H9 (cell line): ENCODE measurements around the gene PRR14. TPM values are rescaled to one million over a fixed set of nuclear protein-coding genes. Genes with fewer than 3 reads are reported as not detected.

ENCODE experiments used
- DNase-seq: peaks from one replicate; pipeline ENCODE4 v3.0.0-alpha.2; 2017
- H2AFZ ChIP-seq: one replicate; pipeline ENCODE4 v1.6.1; 2013; ENCODE audit warnings: mild to moderate bottlenecking, low read length, control low read depth, moderate library complexity
- H2AK5ac ChIP-seq: 2 replicates; pipeline ENCODE4 v1.6.1; 2013; ENCODE audit warnings: low read length, control low read depth, mixed read lengths; ENCODE audit not compliant: insufficient read length
- H2BK120ac ChIP-seq: one replicate; pipeline ENCODE4 v1.6.1; 2013; ENCODE audit warnings: low read depth, mild to moderate bottlenecking, low read length, control low read depth, inconsistent platforms; ENCODE audit not compliant: poor library complexity, severe bottlenecking
- H2BK12ac ChIP-seq: 2 replicates; pipeline ENCODE4 v1.6.1; 2013; ENCODE audit warnings: low read length, control low read depth, mixed read lengths, low read depth; ENCODE audit not compliant: insufficient read length
- H2BK15ac ChIP-seq: 2 replicates; pipeline ENCODE4 v1.6.1; 2013; ENCODE audit warnings: low read depth, low read length, control low read depth
- H2BK20ac ChIP-seq: one replicate; pipeline ENCODE4 v1.6.1; 2013; ENCODE audit warnings: low read depth, mild to moderate bottlenecking, low read length, control low read depth, inconsistent platforms; ENCODE audit not compliant: poor library complexity, severe bottlenecking
- H2BK5ac ChIP-seq: 2 replicates; pipeline ENCODE4 v1.6.1; 2013; ENCODE audit warnings: low read length, control low read depth, mixed read lengths; ENCODE audit not compliant: insufficient read length
- H3K14ac ChIP-seq: 2 replicates; pipeline ENCODE4 v1.6.1; 2013; ENCODE audit warnings: low read length, control low read depth; ENCODE audit not compliant: insufficient read depth
- H3K18ac ChIP-seq: 2 replicates; pipeline ENCODE4 v1.6.1; 2013; ENCODE audit warnings: low read depth, mild to moderate bottlenecking, mixed read lengths, low read length, control low read depth; ENCODE audit not compliant: insufficient read length
- H3K23ac ChIP-seq: 2 replicates; pipeline ENCODE4 v1.6.1; 2013; ENCODE audit warnings: low read length, control low read depth, mixed read lengths, low read depth; ENCODE audit not compliant: insufficient read length
- H3K23me2 ChIP-seq: 2 replicates; pipeline ENCODE4 v1.6.1; 2013; ENCODE audit warnings: low read depth, mild to moderate bottlenecking, mixed read lengths, low read length, control low read depth; ENCODE audit not compliant: insufficient read length, poor library complexity, severe bottlenecking
- H3K27ac ChIP-seq: 2 replicates; pipeline ENCODE4 v1.5.1; 2013; ENCODE audit warnings: low read length, control low read depth, mixed read lengths, low read depth; ENCODE audit not compliant: insufficient read length
- H3K27me3 ChIP-seq: 2 replicates; pipeline ENCODE4 v1.6.1; 2013; ENCODE audit warnings: low read length, control low read depth, inconsistent platforms; ENCODE audit not compliant: insufficient read depth
- H3K4ac ChIP-seq: 2 replicates; pipeline ENCODE4 v1.6.1; 2013; ENCODE audit warnings: low read depth, mild to moderate bottlenecking, control low read depth, inconsistent platforms, low read length, moderate library complexity
- H3K4me1 ChIP-seq: 2 replicates; pipeline ENCODE4 v1.6.1; 2013; ENCODE audit warnings: low read length, control low read depth, inconsistent platforms; ENCODE audit not compliant: insufficient read depth
- H3K4me2 ChIP-seq: 2 replicates; pipeline ENCODE4 v1.6.1; 2013; ENCODE audit warnings: low read length, control low read depth, mixed read lengths; ENCODE audit not compliant: insufficient read length, insufficient read depth
- H3K56ac ChIP-seq: 2 replicates; pipeline ENCODE4 v1.6.1; 2013; ENCODE audit warnings: low read depth, mild to moderate bottlenecking, mixed read lengths, low read length, control low read depth; ENCODE audit not compliant: insufficient read length
- H3K79me1 ChIP-seq: 2 replicates; pipeline ENCODE4 v1.6.1; 2013; ENCODE audit warnings: low read depth, mild to moderate bottlenecking, moderate library complexity, low read length, control low read depth, inconsistent platforms; ENCODE audit not compliant: insufficient read depth, poor library complexity, severe bottlenecking
- H3K79me2 ChIP-seq: 2 replicates; pipeline ENCODE4 v1.6.1; 2013; ENCODE audit warnings: low read length, control low read depth, inconsistent platforms; ENCODE audit not compliant: insufficient read depth
- H3K9ac ChIP-seq: 2 replicates; pipeline ENCODE4 v1.6.1; 2013; ENCODE audit warnings: low read length, control low read depth, mixed read lengths; ENCODE audit not compliant: insufficient read length; ENCODE audit errors: extremely low read depth
- H3K9me3 ChIP-seq: one replicate; pipeline ENCODE4 v1.6.1; 2013; ENCODE audit warnings: low read depth, low read length, inconsistent platforms; ENCODE audit not compliant: control insufficient read depth
- H3T11ph ChIP-seq: one replicate; pipeline ENCODE4 v1.6.1; 2013; ENCODE audit warnings: mild to moderate bottlenecking, low read length, control low read depth, inconsistent platforms
- H4K20me1 ChIP-seq: one replicate; pipeline ENCODE4 v1.6.1; 2013; ENCODE audit not compliant: control insufficient read depth, insufficient read length, insufficient read depth
- H4K5ac ChIP-seq: 2 replicates; pipeline ENCODE4 v1.6.1; 2013; ENCODE audit warnings: low read depth, mild to moderate bottlenecking, mixed read lengths, low read length, control low read depth; ENCODE audit not compliant: insufficient read length
- H4K8ac ChIP-seq: replicated peaks from 2 replicates; pipeline ENCODE4 v1.6.1; 2013; ENCODE audit warnings: low read length, control low read depth, mixed read lengths, low read depth; ENCODE audit not compliant: insufficient read length
- H4K91ac ChIP-seq: 2 replicates; pipeline ENCODE4 v1.6.1; 2013; ENCODE audit warnings: low read depth, mild to moderate bottlenecking, moderate library complexity, mixed read lengths, low read length, control low read depth; ENCODE audit not compliant: insufficient read length
- H3K27ac Mint-ChIP-seq, 3 experiments: 2 replicates in 2 of 3; 3 replicates in 1 of 3; pipeline ENCODE4 v1.8.0; 2020 to 2021; ENCODE audit warnings: mixed read lengths in 3 of 3, mild to moderate bottlenecking in 1 of 3, moderate library complexity in 1 of 3
- H3K27me3 Mint-ChIP-seq: 2 replicates; pipeline ENCODE4 v1.8.0; 2021; ENCODE audit warnings: low read depth, mild to moderate bottlenecking, moderate library complexity, mixed read lengths
- H3K36me3 Mint-ChIP-seq, 3 experiments: 2 replicates in 2 of 3; 3 replicates in 1 of 3; pipeline ENCODE4 v1.8.0; 2020 to 2021; ENCODE audit warnings: low read depth in 3 of 3, mixed read lengths in 3 of 3; ENCODE audit not compliant: insufficient read depth in 1 of 3
- H3K4me1 Mint-ChIP-seq, 2 experiments: 2 replicates each; pipeline ENCODE4 v1.8.0; 2020; ENCODE audit warnings: mixed read lengths in 2 of 2
- H3K4me3 Mint-ChIP-seq, 2 experiments: 2 replicates in 1 of 2; 3 replicates in 1 of 2; pipeline ENCODE4 v1.8.0; 2020 to 2021; ENCODE audit warnings: mild to moderate bottlenecking in 2 of 2, mixed read lengths in 2 of 2, moderate library complexity in 1 of 2
- H3K9me3 Mint-ChIP-seq, 2 experiments: 2 replicates in 1 of 2; 3 replicates in 1 of 2; pipeline ENCODE4 v1.8.0; 2020; ENCODE audit warnings: mild to moderate bottlenecking in 2 of 2, mixed read lengths in 2 of 2, moderate library complexity in 1 of 2
- WGBS: extraction: QIAGEN DNeasy Blood & Tissue Kit; methylation state at CpG from one replicate; pipeline ENCODE4 v1.1.7; 2013; ENCODE audit warnings: missing lambda C conversion rate, low lambda C conversion rate, mixed read lengths; ENCODE audit not compliant: insufficient read length; ENCODE audit errors: extremely low coverage; 5-methylcytosine and 5-hydroxymethylcytosine counted together
- total RNA-seq: library from RNA; stranded (reverse); gene quantifications from 2 replicates; pipeline ENCODE4 v1.2.1, GENCODE V29; 2021
- TF ChIP-seq, protein P1 (sequence below): fragments of 200-600 bp; sonication (generic); conservative IDR thresholded peaks from 3 replicates; pipeline ENCODE4 v1.8.0; 2021; ENCODE audit warnings: antibody characterized with exemption, mild to moderate bottlenecking

Gene PRR14
- total RNA-seq, 1 experiment from 2014 or later, result 11.6 TPM

DNA sequence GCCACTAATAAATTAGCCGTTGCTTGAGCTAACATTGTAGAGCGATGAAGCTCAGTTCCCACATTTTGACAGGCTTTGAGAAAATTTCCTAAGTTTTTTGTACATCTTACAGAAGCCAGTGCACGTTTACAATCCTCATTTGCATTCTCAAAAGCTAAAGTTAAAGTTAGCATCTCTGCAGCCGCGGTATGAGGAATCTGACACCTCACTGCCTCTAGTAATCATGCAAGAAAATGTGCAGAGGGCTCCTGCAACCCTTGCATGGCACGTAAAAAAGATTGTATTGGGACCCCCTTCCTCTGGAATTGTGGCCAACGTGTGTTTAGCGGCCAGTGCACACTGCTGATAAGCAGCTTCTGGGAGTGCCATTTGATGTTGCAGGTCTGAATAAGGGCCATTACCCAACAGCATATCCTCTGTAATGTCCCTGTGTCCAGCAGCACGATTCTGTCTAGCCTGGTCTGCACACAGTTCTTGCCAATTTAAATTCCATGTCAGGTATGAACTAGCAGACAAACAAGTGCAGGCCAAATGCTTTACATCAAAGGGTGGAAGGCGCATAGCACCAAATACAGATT, 28.2 kb upstream of the PRR14 start:
- peaks cover 12 to 13% of the 10 kb centered on the region in 2 experiments for H3K4me1 Mint-ChIP-seq
- TF ChIP-seq, protein P1, sequence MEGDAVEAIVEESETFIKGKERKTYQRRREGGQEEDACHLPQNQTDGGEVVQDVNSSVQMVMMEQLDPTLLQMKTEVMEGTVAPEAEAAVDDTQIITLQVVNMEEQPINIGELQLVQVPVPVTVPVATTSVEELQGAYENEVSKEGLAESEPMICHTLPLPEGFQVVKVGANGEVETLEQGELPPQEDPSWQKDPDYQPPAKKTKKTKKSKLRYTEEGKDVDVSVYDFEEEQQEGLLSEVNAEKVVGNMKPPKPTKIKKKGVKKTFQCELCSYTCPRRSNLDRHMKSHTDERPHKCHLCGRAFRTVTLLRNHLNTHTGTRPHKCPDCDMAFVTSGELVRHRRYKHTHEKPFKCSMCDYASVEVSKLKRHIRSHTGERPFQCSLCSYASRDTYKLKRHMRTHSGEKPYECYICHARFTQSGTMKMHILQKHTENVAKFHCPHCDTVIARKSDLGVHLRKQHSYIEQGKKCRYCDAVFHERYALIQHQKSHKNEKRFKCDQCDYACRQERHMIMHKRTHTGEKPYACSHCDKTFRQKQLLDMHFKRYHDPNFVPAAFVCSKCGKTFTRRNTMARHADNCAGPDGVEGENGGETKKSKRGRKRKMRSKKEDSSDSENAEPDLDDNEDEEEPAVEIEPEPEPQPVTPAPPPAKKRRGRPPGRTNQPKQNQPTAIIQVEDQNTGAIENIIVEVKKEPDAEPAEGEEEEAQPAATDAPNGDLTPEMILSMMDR, result no peak
- no peak overlapping the region for H2AFZ ChIP-seq

More for the DNA sequence above, 28.2 kb upstream of the PRR14 start:
- Histone ChIP-seq H3K79me1 (no peaks in the 10 kb centered on the region), H4K91ac (no peak overlapping the region), H3T11ph (no peak overlapping the region), H2BK15ac (no peak overlapping the region), H3K79me2 (no peaks in the 10 kb centered on the region), H3K9ac (no peak overlapping the region), H2AK5ac (no peak overlapping the region), H4K8ac (no peak overlapping the region), H3K23me2 (no peaks in the 10 kb centered on the region), H4K20me1 (no peaks in the 10 kb centered on the region), H3K4me1 (no peaks in the 10 kb centered on the region), H3K27ac (no peak overlapping the region), H3K23ac (no peak overlapping the region), H2BK120ac (no peak overlapping the region), H3K56ac (no peak overlapping the region), H3K14ac (no peak overlapping the region), H2BK5ac (no peak overlapping the region), H2BK12ac (no peak overlapping the region), H4K5ac (no peak overlapping the region), H3K27me3 (no peaks in the 10 kb centered on the region), H2BK20ac (no peak overlapping the region), H3K4me2 (no peak overlapping the region), H3K9me3 (no peaks in the 10 kb centered on the region), H3K4ac (no peak overlapping the region), H3K18ac (no peak overlapping the region)
- DNase-seq, result no peak
- Mint-ChIP-seq H3K27ac (no peak overlapping the region), H3K4me3 (no peak overlapping the region), H3K36me3 (no peaks in the 10 kb centered on the region), H3K27me3 (peaks cover 21% of the 10 kb centered on the region), H3K9me3 (no peaks in the 10 kb centered on the region; a peak in 1 of 5 replicates)
- WGBS, result no CpG with 5 or more reads among the region's 10 CpGs
